Adipose tissue (tissue), 3 donors: ENCODE data around the gene AGAP3. TPM values are rescaled to one million over a fixed set of nuclear protein-coding genes. Genes with fewer than 3 reads are reported as not detected.

ENCODE experiments used
- H3K27ac ChIP-seq: one replicate; pipeline ENCODE4 v1.5.1; 2013; ENCODE audit warnings: low read depth, low read length
- WGBS, 3 donors: extraction: QIAGEN DNeasy Blood & Tissue Kit; methylation state at CpG; one replicate each; pipeline ENCODE4 v1.1.7; 2013; 5-methylcytosine and 5-hydroxymethylcytosine counted together
- polyA plus RNA-seq, 3 donors: library from polyadenylated mRNA; stranded (reverse); fragments of 200-250 nt; gene quantifications; one replicate each; pipeline ENCODE4 v1.2.3, GENCODE V29; 2013
- donor health status: healthy with polysubstance abuse.
- donor health status: Bipolar disorder and iron deficiency.
- donor health status: healthy.

Gene AGAP3
- polyA plus RNA-seq, 3 donors = 35.9 to 67.0 (median 51.9) TPM

DNA sequence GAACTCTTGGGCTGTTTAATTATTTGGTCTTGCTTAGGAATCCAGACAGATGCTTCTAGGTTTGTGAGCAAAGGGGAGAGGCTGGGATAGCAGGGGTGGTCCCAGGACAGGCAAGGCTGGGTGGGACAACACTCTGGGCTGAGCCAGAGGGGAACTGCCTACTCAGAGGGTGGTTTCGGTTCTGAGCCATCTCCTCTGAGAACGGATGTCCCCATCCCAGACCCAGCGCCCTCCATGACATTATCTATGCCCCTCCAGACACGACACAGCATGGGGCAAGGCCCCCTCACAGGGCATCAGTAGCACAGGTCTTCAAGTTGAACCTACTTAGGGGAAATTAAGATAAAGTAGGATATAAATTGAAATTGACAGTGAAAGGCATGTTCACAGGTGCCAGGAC is 93.7 kb downstream of the AGAP3 start:
- H3K27ac ChIP-seq = no peak overlapping the region
- 67 to 74% (median 72%) methylated on average over 4 of the region's 4 CpGs for WGBS, 3 donors

DNA sequence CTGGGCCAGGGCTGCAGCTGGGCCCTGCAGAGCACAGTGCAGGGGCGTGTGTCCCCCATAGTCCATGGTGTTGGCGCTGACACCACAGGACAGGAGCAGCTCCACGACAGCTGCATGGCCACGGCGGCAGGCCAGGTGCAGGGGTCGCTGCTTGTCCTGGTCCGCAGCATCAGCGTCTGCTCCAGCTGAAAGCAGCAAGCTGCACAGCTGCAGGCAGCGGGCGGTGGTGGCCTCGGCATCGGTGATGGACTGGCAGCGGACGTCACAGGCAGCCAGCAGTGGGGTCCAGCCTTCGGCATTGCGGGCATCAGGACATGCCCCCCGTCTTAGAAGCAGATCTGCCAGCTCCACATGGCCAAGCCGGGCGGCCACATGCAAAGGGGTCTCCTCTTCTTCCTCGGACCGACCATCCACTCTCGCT is 94.7 kb downstream of the AGAP3 start:
- WGBS, 3 donors = 79 to 90% (median 87%) methylated on average over 22 of the region's 22 CpGs
- H3K27ac ChIP-seq = no peak overlapping the region

DNA sequence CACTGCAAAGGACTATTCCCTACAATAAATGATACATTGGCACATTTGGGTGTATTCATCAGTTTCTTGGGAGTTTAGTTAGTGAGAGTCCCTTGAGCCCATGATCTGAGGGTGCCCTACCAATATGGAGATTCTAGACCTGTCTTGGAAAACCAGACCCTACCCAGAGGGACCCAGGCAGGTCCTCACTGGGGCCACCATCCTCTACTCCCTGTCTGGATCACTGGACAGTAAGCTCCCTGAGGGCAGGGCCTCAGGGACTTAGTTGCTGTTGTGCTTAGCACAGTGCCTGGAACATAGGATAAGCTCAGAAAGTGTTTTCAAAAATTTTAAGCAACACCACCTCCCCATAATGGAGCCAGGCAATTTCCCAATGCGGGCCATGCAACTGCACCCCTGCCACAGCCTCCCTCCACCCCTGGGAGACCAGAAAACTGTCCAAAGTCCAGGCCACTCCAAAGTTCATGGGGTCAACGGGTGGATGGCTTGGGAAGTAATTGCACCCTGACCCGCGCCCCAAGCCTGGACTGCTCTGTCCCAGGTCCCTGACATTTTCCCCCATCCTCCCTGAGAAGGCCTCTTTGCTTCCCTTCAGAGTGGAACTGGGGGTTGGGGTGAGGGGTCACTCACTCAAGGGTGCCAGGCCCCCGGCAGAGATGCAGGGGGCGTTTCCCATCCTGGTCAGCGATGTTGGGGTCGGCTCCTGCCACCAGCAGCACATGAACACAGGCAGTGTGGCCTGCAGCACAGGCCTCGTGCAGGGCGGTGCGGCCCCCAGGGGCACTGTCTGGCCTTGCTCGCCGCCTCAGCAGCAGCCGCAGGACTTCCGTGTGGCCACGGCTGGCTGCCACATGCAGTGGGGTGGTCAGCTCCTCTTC is 99.7 kb downstream of the AGAP3 start:
- 69 to 81% (median 80%) methylated on average over 16 of the region's 16 CpGs for WGBS, 3 donors
- H3K27ac ChIP-seq = no peak overlapping the region

DNA sequence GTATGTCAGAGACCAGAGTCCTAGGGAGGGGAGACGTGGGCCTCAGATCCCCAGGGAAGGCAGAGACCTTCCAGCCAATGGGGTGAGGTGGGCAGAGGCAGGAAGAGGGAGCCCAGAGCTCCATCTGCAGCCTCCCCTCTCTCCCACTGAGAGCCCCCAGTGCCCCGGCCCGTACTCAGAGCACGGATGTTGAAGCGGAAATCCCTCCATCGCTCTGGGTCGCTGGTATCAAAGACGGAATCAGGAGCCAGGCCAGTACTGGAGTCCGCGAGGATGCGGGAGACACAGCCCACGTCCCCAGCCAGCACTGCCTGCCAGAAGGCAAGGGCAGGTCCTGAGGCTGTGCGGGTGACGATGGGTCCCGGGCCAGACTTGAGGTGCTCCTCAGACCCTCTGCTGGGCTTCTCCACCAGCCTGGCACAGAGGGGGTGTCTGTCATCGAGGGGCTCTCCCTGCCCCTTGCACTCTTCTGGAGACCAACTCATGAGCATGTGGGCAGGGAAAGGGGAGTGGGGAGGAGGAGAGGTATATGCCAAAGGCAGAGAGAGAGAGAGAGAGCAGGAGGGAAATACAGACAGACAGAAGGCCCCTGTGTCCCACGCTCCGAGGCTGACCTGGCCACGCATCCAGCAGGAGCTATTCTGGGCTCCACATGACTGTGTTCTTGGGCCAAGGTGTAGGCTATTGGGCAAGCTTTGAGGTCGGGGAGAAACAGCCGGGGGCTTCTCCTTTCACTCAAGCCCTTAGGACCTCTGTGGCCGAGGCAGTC is 100.5 kb downstream of the AGAP3 start, which contains the start of gene ASB10:
ASB10 (minus strand) TSS at position 611 of the 769 bp plus-strand sequence; CDS start at position 491, 120 bp downstream.
- 68 to 74% (median 71%) methylated on average over 22 of the region's 22 CpGs for WGBS, 3 donors
- H3K27ac ChIP-seq = no peak within 1 kb of the TSS

DNA sequence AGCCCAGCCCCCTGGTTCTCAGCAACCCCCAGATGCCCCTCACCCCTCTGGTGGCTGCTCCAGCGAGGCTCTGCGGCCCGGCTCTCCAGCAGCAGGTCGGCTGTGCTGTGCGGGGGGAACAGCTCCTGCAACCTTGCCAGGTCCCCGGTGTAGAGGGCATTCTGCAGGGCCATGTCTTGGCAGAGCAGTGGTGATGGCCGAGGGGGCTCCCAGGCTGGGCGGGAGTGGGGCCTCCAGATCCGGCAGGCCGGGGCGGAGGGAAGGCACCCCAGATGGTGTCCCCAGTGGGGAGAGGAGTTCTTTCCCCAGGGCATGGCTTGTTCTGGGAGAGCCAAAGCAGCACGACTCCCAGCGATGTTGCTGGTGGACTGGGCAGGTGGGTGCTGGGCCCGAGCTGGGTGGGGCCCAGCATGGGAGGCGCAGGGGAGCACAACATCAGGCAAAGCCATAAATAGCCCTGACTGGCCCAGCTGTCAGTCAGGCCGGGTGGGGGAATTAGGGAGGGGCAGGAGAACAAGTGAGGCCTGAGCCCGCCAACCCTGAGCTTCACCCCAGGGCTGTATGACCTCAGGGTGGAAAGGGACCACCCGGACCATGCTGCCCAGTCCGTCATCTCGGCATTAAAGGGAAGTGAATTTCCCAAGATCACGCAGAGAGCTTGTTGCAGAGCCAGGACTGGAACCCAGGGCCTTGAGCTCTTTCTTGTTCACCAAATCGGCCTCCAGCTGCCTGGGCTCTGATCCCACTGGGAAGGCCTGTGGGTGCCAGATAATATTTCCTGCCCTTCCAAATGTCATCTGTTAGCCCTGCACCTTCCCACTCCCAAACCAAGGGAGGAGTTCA is 101.4 kb downstream of the AGAP3 start:
- 85 to 89% (median 86%) methylated on average over 22 of the region's 22 CpGs for WGBS, 3 donors
- no peak overlapping the region for H3K27ac ChIP-seq

DNA sequence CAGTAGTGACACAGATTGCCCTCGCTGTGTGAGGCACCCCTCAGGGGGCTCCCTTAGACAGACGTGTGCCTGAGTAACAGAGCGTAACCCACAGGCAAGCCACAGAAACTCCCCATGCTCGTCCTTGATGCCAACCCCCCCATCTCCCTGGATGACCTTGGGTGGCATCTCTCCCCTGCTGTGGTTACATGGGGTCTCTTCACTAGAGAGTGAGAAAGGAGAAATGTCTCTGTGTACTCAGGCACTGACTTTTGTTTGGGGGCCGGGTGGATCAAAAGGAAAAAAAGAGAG is 101.9 kb downstream of the AGAP3 start:
- WGBS, 3 donors = 56 to 69% (median 61%) methylated on average over 5 of the region's 5 CpGs
- no peak overlapping the region for H3K27ac ChIP-seq

DNA sequence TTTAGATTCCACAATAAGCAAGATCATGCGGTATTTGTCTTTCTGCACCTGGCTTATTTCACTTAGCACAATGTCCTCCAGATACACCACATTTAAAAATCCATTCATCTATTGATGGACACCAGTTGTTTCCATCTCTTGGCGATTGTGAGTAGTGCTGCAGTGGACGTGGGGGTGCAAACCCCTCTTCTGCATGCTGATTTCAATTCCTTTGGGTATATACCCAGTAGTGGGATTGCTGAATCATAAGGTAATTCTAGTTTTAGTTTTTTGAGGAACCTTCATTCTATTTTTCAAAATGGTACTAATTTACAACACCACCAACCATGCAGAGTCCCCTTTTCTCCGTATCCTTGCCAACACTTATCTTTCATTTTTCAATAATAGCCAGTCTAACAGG is 102.8 kb downstream of the AGAP3 start:
- H3K27ac ChIP-seq = no peak overlapping the region
- WGBS, 3 donors = 50 to 86% (median 81%) methylated on average over 4 of the region's 4 CpGs

DNA sequence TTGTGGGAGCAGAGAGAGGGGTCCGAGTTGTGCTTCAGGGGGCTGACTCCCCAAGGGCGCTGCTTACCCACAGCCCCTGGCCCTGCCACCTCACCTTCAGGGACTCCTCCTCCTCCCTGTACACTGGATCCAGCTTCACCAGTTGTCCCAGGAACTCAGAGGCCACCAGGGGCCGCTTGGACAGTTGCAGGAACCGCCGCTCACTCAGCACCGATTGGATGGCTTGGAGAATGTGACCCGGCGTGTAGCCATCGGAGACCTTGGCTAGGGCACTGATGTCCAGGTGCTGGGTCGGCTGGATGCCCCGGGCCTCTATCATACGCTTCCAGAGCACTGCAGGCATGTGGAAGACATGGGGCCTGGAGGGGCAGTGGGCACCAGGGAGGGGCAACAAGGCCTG is 105.3 kb downstream of the AGAP3 start:
- no peak overlapping the region for H3K27ac ChIP-seq
- WGBS, 3 donors = 78 to 83% (median 81%) methylated on average over 12 of the region's 12 CpGs

DNA sequence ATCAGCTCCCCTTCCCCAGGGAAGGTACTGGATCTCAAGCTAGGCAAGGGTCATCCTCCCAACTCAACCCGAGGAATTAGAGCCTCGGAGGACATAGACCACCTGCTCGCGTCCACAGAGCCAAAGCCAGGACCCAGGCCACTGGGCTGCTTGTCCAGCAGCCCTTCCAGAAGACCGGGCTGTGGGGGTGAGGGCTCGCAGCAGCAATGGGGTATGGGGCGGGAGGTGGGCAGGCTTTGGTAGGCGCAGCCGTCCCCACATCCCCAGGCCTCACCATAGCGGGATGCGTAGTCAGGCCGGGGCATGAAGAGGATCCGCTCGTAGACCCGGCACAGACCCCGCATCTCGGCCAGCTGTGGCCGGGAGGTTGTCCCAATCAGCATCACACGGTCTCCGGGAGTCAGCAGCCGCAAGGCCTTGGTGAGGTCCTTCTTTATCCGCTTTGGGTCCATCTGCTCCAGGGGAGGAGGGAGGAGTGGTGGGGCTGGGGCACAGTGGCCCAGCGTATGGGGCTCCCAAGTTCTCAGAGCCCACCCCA is 105.8 kb downstream of the AGAP3 start:
- no peak overlapping the region for H3K27ac ChIP-seq
- 93 to 96% (median 95%) methylated on average over 23 of the region's 23 CpGs for WGBS, 3 donors

DNA sequence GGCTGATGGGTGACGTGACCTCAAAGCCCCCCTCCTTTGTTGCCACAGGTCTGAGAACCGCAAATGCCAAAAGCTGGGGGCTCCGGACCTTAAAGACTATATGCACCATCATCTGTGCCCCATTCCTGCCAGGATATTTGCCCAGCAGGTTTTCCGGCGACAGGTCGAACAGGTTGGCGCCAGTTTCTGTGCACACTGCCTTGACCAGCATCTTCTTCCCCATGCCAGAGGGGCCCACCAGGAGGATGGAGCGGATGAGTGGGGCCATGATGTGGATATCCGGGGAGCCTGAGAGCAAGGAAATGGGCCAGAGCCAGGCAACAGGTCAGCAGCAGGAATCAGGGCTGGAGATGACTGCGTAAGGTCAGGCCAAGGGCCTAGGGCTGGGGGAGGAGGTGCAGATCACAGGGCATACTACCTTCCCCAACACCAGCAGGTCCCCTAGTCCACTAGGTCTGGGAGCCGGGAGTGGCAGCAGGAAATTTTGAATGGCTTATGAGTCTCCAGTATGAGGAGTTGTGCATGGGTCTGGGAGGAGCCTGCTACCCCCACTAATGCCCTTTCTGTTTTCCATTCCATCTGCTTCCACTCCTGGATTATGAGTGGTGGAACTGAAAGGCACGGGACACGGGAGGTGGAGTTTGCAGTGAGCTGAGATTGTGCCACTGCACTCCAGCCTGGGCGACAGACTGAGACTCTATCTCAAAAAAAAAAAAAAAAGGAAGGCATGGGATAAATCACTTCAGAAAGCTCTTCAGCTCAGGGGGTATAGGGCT is 107.1 kb downstream of the AGAP3 start:
- WGBS, 3 donors = 92 to 93% (median 93%) methylated on average over 14 of the region's 14 CpGs

More for the DNA sequence above, 107.1 kb downstream of the AGAP3 start:
- H3K27ac ChIP-seq = no peak overlapping the region

Other genes starting within 250 kb of the AGAP3 start
- under 1 TPM in 2 of 3 donors, not detected in 1; 0.07 to 0.15 TPM for gene AOC1, start 234.0 kb upstream of the AGAP3 start, polyA plus RNA-seq
- 1 to 10 TPM in 1 of 3 donors, under 1 TPM in 2; 0.19 to 3.4 (median 0.22) TPM for gene KCNH2, start 108.2 kb upstream of the AGAP3 start, polyA plus RNA-seq
- 10 to 100 TPM in 2 of 3 donors, 1 to 10 TPM in 1; 4.1 to 36.9 (median 23.3) TPM for gene NOS3, start 95.5 kb upstream of the AGAP3 start, polyA plus RNA-seq
- gene ATG9B, start 62.0 kb upstream of the AGAP3 start, polyA plus RNA-seq = 1 to 10 TPM in 1 of 3 donors, under 1 TPM in 2; 0.11 to 2.1 (median 0.37) TPM
- 10 to 100 TPM; 11.2 to 24.0 (median 14.6) TPM for gene ABCB8, start 58.0 kb upstream of the AGAP3 start, polyA plus RNA-seq
- 1 to 10 TPM; 1.3 to 7.6 (median 2.8) TPM for gene ASIC3, start 37.9 kb upstream of the AGAP3 start, polyA plus RNA-seq
- gene CDK5, start 28.6 kb upstream of the AGAP3 start, polyA plus RNA-seq = 1 to 10 TPM; 5.9 to 9.1 (median 7.8) TPM
- 10 to 100 TPM; 63.7 to 73.3 (median 64.8) TPM for gene SLC4A2, start 26.9 kb upstream of the AGAP3 start, polyA plus RNA-seq
- 100 to 1,000 TPM in 1 of 3 donors, 10 to 100 TPM in 2; 53.0 to 104 (median 91.8) TPM for gene FASTK, start 5.7 kb upstream of the AGAP3 start, polyA plus RNA-seq
- 10 to 100 TPM; 33.3 to 56.8 (median 44.0) TPM for gene TMUB1, start 3.0 kb upstream of the AGAP3 start, polyA plus RNA-seq
- gene GBX1, start 81.2 kb downstream of the AGAP3 start, polyA plus RNA-seq = not detected
- not detected for gene ASB10, start 100.8 kb downstream of the AGAP3 start, polyA plus RNA-seq
- gene H2BK1, start 124.0 kb downstream of the AGAP3 start, polyA plus RNA-seq = not detected
- 10 to 100 TPM; 11.3 to 32.4 (median 20.1) TPM for gene ABCF2, start 140.7 kb downstream of the AGAP3 start, polyA plus RNA-seq
- 10 to 100 TPM in 2 of 3 donors, 1 to 10 TPM in 1; 9.9 to 19.1 (median 10.9) TPM for gene CHPF2, start 146.0 kb downstream of the AGAP3 start, polyA plus RNA-seq
- 10 to 100 TPM; 10.8 to 44.8 (median 32.2) TPM for gene SMARCD3, start 162.2 kb downstream of the AGAP3 start, polyA plus RNA-seq